ENCODE measurements around the gene DAP.
A peak's percentile ranks its signal among the peaks of the same experiment; 100 is the strongest.
"Not testable (repeated sequence)": the region's sequence is repeated elsewhere in the genome, so short reads cannot be mapped to it uniquely, and the experiment has no call there.

DAP gene

GRCh38 chr5:10649666-10650380, 111.2 kb downstream of the DAP start:
- no peak for DNase-seq

GRCh38 chr5:10648806-10649665, 112.0 kb downstream of the DAP start:
- no peak for DNase-seq

GRCh38 chr5:10647640-10648039, 113.4 kb downstream of the DAP start:
- DNase-seq, result no peak

GRCh38 chr5:10645671-10646070, 115.4 kb downstream of the DAP start:
- DNase-seq, result no peak

GRCh38 chr5:10645146-10645545, 115.9 kb downstream of the DAP start:
- DNase-seq, result no peak

GRCh38 chr5:10644192-10644591, 116.8 kb downstream of the DAP start:
- no peak for DNase-seq

GRCh38 chr5:10642367-10642766, 118.7 kb downstream of the DAP start:
- DNase-seq, result no peak

GRCh38 chr5:10639846-10640368, 121.1 kb downstream of the DAP start:
- no peak for DNase-seq

- not testable (repeated sequence) for DNase-seq
Measured at GRCh38 chr5:10638723-10639122, 122.3 kb downstream of the DAP start.

- DNase-seq, result no peak
Measured at GRCh38 chr5:10637944-10638343, 123.1 kb downstream of the DAP start.

GRCh38 chr5:10636363-10637142, 124.5 kb downstream of the DAP start:
- no peak for DNase-seq

GRCh38 chr5:10635867-10636350, 125.1 kb downstream of the DAP start:
- DNase-seq, result no peak

GRCh38 chr5:10635257-10635866, 125.7 kb downstream of the DAP start:
- DNase-seq, result peak; percentile 60

- DNase-seq, result no peak
Measured at GRCh38 chr5:10634562-10634961, 126.5 kb downstream of the DAP start.

- no peak for DNase-seq
Measured at GRCh38 chr5:10634050-10634449, 127.0 kb downstream of the DAP start.

- peak; percentile 34 for DNase-seq
Measured at GRCh38 chr5:10633271-10634049, 127.6 kb downstream of the DAP start.

GRCh38 chr5:10632110-10632761, 128.8 kb downstream of the DAP start:
- DNase-seq, result peak; percentile 14

GRCh38 chr5:10631316-10631996, 129.6 kb downstream of the DAP start:
- no peak for DNase-seq

- DNase-seq, result not testable (repeated sequence)
Measured at GRCh38 chr5:10630744-10631143, 130.3 kb downstream of the DAP start.

- DNase-seq, result no peak
Measured at GRCh38 chr5:10630126-10630525, 130.9 kb downstream of the DAP start.

- no peak for DNase-seq
Measured at GRCh38 chr5:10629682-10630081, 131.4 kb downstream of the DAP start.
